ENCODE measurements around the gene DNAH10.

The DNAH10 gene

GRCh38 chr12:123840765-123841425 is 78.8 kb downstream of the DNAH10 start:
- TF ChIP-seq, protein P1, sequence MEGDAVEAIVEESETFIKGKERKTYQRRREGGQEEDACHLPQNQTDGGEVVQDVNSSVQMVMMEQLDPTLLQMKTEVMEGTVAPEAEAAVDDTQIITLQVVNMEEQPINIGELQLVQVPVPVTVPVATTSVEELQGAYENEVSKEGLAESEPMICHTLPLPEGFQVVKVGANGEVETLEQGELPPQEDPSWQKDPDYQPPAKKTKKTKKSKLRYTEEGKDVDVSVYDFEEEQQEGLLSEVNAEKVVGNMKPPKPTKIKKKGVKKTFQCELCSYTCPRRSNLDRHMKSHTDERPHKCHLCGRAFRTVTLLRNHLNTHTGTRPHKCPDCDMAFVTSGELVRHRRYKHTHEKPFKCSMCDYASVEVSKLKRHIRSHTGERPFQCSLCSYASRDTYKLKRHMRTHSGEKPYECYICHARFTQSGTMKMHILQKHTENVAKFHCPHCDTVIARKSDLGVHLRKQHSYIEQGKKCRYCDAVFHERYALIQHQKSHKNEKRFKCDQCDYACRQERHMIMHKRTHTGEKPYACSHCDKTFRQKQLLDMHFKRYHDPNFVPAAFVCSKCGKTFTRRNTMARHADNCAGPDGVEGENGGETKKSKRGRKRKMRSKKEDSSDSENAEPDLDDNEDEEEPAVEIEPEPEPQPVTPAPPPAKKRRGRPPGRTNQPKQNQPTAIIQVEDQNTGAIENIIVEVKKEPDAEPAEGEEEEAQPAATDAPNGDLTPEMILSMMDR (IDR thresholded peaks at IDR 0.05; ENCODE audit: insufficient read depth, low read length, poor library complexity, severe bottlenecking), result no peak
- TF ChIP-seq EZH2phosphoT487 (conservative IDR thresholded peaks at IDR 0.05; ENCODE audit: low read length), result no peak
- Histone ChIP-seq H3K4me3 (ENCODE audit: insufficient read depth, low read length, poor library complexity, severe bottlenecking) (no peak overlapping the region), H3K4me2 (ENCODE audit: low read depth, low read length, poor library complexity, severe bottlenecking) (no peak overlapping the region), H3K9me2 (replicated peaks; ENCODE audit: insufficient read depth, low read length) (no peaks in the 10 kb centered on the region), H3K9me3 (ENCODE audit: insufficient read depth, low read length) (no peaks in the 10 kb centered on the region), H3K27me3 (ENCODE audit: low read length) (no peaks in the 10 kb centered on the region), H2AFZ (ENCODE audit: low read depth, low read length, severe bottlenecking) (no peak overlapping the region), H3K36me3 (ENCODE audit: low read length) (no peaks in the 10 kb centered on the region), H4K20me1 (ENCODE audit: low read depth, low read length) (no peaks in the 10 kb centered on the region), H3K79me2 (ENCODE audit: insufficient read depth, low read length) (no peaks in the 10 kb centered on the region), H3F3A (ENCODE audit: insufficient read depth) (no peaks in the 10 kb centered on the region), H3K27ac (ENCODE audit: low read depth, low read length) (no peak overlapping the region), H3K9ac (ENCODE audit: low read length) (no peak overlapping the region)

GRCh38 chr12:123843912-123844748 is 82.0 kb downstream of the DNAH10 start:
- Histone ChIP-seq H3F3A (ENCODE audit: insufficient read depth) (no peaks in the 10 kb centered on the region), H3K36me3 (ENCODE audit: low read length) (no peaks in the 10 kb centered on the region), H3K9ac (ENCODE audit: low read length) (no peak overlapping the region), H2AFZ (ENCODE audit: low read depth, low read length, severe bottlenecking) (no peak overlapping the region), H3K27ac (ENCODE audit: low read depth, low read length) (no peak overlapping the region), H4K20me1 (ENCODE audit: low read depth, low read length) (no peaks in the 10 kb centered on the region), H3K9me3 (ENCODE audit: insufficient read depth, low read length) (no peaks in the 10 kb centered on the region), H3K79me2 (ENCODE audit: insufficient read depth, low read length) (no peaks in the 10 kb centered on the region), H3K9me2 (replicated peaks; ENCODE audit: insufficient read depth, low read length) (no peaks in the 10 kb centered on the region), H3K4me3 (ENCODE audit: insufficient read depth, low read length, poor library complexity, severe bottlenecking) (no peak overlapping the region), H3K27me3 (ENCODE audit: low read length) (no peaks in the 10 kb centered on the region), H3K4me2 (ENCODE audit: low read depth, low read length, poor library complexity, severe bottlenecking) (no peak overlapping the region)
- TF ChIP-seq, protein P1 (IDR thresholded peaks at IDR 0.05; ENCODE audit: insufficient read depth, low read length, poor library complexity, severe bottlenecking), result no peak
- TF ChIP-seq EZH2phosphoT487 (conservative IDR thresholded peaks at IDR 0.05; ENCODE audit: low read length), result no peak

DNA sequence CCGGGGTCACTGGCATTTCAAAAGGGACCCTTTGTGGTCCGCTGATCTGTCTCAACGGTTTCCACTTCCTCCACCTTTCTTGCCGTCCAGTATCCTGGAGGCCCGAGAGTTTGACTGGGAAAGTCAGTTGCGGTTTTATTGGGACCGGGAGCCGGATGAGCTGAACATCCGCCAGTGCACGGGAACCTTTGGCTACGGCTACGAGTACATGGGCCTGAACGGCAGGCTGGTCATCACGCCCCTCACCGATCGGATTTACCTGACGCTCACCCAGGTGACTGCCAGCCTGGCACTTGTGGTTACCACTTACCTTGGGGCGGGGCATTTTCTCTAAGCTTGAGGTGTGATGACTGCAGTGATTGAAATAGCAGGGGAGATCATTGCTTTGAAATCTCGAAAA is 83.8 kb downstream of the DNAH10 start:
- Histone ChIP-seq H3K36me3 (ENCODE audit: low read length) (no peaks in the 10 kb centered on the region), H3K9me3 (ENCODE audit: insufficient read depth, low read length) (no peaks in the 10 kb centered on the region), H3F3A (ENCODE audit: insufficient read depth) (no peaks in the 10 kb centered on the region), H3K9ac (ENCODE audit: low read length) (no peak overlapping the region), H3K9me2 (replicated peaks; ENCODE audit: insufficient read depth, low read length) (no peaks in the 10 kb centered on the region), H3K4me3 (ENCODE audit: insufficient read depth, low read length, poor library complexity, severe bottlenecking) (no peak overlapping the region), H3K4me2 (ENCODE audit: low read depth, low read length, poor library complexity, severe bottlenecking) (no peak overlapping the region), H3K27me3 (ENCODE audit: low read length) (no peaks in the 10 kb centered on the region), H3K27ac (ENCODE audit: low read depth, low read length) (no peak overlapping the region), H4K20me1 (ENCODE audit: low read depth, low read length) (no peaks in the 10 kb centered on the region), H2AFZ (ENCODE audit: low read depth, low read length, severe bottlenecking) (no peak overlapping the region), H3K79me2 (ENCODE audit: insufficient read depth, low read length) (no peaks in the 10 kb centered on the region)
- no peak for TF ChIP-seq EZH2phosphoT487 (conservative IDR thresholded peaks at IDR 0.05; ENCODE audit: low read length)
- TF ChIP-seq, protein P1 (IDR thresholded peaks at IDR 0.05; ENCODE audit: insufficient read depth, low read length, poor library complexity, severe bottlenecking), result no peak

All from SU-DHL-6 (cell line).